Hypothalamus (tissue), 51 donors: ENCODE measurements around the gene TRIM38.
"Not testable (repeated sequence)": the region's sequence is repeated elsewhere in the genome, so short reads cannot be mapped to it uniquely, and the experiment has no call there.

Experiments used
- DNase-seq, 51 donors: peaks; one replicate each; lab custom pipeline; 2025; lab: John Stamatoyannopoulos, UW

Gene TRIM38

DNA sequence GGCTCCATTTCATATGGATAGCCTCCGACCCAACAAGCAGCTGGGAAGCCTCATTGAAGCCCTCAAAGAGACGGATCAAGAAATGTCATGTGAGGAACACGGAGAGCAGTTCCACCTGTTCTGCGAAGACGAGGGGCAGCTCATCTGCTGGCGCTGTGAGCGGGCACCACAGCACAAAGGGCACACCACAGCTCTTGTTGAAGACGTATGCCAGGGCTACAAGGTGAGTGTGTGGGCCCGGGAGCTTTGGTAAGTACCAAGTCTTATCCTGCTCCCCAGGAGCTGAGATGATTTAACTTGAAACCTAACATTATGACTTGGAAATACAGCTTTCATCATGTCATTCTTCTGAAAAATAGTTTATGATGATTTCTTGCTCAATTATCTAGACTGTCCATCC, 4.1 kb downstream of the TRIM38 start:
- DNase-seq = no peak

GRCh38 chr6:25968769-25969168, 6.2 kb downstream of the TRIM38 start:
- DNase-seq = no peak

DNA sequence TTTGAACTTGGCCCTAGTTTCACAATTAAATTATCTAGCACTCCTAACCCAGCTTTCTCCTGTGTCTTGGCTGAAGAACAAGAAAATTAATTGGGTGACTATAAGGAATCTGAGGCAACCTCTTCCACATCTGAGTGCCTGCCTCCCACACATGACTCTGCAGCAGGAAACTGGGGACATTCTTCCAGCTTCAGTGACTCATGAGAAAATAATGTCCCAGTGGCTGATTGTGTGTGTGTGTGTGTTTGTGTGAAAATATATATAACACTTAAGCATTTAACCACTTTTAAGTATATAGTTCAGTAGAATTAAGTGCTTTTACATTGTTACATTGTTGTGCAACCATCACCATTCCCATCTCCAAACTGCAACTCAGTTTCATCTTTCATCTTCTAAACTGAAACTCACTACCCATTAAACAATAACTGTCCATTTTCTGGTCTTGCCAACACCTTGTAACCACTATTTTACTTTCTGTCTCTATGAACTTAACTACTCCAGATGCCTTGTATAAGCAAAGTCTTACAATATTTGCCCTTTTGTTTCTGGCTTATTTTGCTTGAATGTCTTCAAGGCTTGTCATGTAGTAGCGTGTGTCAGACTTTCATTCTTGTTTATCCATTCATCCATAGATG, 8.7 kb downstream of the TRIM38 start:
- peak in 1 of 51 donors; percentile 10 for DNase-seq

DNA sequence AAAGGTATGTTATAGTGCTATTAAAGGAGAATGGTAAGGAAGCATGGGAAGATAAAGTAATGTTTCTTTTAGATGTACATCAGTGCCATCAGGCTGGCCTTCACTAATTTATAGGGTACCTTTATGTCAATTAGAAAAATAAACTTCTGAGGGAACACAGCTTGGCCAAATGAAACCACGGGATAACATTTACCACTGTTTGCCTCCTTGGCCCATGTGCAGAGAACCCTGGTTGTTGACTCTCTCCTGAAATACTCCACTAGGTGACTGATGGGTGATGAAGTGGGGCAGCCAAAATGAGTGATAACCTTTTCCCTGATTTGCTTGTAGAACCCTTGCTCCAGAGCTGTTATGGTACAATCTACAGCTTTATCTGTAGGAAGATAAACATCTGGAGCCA, 9.5 kb downstream of the TRIM38 start:
- DNase-seq = no peak

DNA sequence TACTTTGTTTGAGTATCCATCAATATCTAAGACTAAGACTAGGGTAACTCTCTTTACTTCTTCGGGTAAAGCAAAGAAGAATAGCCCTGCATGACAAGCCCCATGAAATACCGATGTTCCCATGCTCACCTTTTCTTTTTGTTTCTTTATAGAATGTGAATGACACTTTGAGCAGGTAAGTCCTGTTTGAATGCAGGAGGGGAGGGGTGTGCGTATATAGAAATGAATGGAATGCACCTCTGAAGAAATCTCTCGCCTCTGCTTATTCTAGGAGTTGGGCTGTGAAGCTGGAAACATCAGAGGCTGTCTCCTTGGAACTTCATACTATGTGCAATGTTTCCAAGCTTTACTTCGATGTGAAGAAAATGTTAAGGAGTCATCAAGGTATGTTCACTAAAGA, 10.3 kb downstream of the TRIM38 start:
- DNase-seq = no peak

DNA sequence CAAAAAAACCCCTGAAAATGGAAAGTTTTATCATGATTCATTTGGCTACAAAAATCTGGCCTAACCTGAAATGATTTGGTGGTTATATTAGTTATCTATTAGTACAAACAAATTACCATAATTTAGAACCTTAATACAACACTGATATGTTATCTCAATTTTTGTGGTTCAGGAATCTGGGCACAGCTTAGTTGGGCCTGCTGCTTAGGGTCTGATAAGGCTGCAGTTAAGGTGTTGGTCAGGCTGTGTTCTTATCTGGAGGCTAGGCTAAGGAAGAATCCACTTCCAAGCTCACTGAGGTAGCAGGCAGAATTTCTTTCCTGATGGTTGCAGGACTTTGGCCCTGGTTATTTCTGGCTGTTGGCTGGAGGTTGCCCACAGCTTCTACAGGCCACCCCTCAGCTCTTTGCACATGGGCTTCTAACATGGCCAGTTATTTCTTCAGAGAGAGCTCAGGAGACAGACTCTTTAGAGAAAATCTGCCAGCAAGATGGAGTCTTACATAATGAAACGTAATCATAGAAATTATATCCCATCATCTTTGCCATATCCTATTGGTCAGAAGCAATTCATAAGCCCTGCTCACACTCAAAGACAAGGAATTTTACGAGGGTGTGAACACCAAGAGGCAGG, 11.4 kb downstream of the TRIM38 start:
- no peak for DNase-seq

GRCh38 chr6:25975923-25976560, 13.4 kb downstream of the TRIM38 start:
- no peak for DNase-seq

DNA sequence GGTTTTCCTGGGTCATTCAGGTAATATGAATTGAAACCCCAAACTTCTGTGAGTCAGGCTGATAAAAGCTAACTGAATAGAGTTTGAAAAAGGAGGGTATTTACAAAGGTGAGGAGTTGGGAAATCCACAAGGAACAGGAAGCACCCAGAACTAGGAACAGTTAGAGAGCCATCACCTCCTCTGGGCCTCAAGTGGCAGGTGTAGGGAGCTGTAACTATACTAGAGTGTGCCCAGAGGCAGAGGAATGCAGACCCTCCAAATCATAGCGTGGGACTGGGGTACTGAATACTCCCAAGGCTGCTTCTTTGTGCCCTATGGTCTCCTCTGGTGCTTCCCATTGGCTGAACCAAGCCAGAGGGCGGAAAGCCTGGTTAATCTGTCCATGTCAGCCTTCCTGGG, 18.3 kb downstream of the TRIM38 start:
- no peak for DNase-seq

GRCh38 chr6:25981568-25982263, 19.1 kb downstream of the TRIM38 start:
- no peak for DNase-seq

DNA sequence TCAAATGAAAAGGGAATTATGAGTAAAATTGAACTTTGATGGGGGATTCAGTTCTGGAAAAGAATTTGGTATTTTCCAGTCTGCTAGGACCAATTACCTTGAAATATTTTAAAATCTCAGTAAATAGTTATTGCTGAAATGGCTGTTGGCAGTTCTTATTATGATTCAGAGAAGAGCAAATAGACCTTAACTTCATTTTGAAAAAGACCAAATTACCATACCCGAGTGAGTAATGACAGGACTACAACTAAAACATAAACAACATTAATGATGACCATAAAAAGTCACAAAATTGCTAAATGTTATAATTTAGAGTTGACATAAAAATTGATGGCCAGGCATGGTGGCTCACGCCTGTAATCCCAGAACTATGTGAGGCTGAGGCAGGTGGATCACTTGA, 21.7 kb downstream of the TRIM38 start:
- DNase-seq = no peak

DNA sequence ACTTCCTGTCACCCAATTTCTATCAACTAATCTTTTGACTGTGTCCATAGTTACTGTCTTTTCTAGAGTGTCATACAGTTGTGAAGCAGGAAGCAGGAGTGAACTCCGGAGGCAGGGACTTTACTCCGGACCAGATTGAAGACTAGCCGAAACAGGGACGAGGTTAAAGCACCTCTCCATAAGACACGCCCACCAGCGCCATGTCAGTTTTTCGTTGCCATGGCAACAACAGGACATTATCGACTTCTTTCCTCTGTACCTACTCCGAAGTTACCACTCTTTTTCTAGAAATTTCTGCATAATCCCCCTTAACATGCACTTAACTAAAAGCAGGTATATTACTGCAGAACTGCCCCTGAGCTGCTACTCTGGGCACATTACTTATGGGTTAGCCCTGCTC, 25.2 kb downstream of the TRIM38 start:
- no peak for DNase-seq

DNA sequence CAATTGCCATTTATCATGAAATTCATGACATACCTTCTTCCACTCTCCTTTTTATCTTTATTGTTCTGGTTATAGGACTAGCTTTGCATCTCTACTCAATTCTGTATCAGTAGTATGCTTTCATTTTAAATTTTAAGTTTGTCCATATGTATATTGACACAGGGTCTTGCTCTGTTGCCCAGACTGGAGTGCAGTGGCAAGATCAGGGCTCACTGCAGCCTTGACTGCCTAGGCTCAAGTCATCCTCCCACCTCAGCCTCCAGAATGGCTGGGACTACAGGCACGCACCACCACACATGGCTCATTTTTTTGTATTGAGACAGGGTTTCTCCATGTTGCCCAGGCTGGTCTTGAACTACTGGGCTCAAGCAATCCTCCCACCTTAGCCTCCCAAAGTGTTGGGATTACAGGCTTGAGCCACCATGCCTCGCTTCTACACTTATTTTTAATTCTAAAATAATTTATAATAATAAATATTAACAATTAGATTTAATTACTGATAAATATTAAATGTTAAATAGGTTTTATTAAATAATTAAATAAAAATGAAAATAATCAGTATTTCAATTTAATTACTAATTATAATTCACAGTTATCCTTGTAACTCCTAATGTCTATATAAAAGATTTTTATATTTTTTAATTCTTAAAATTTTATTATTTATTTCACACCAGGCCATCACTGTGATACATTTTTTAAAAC, 27.7 kb downstream of the TRIM38 start:
- no peak for DNase-seq

- peak in 50 of 51 donors; percentile 10 to 75 (median 42) for DNase-seq
These were observed 29.3 kb downstream of the TRIM38 start for GRCh38 chr6:25991785-25992412.

- DNase-seq = peak; percentile 25 to 97 (median 86)
These were observed 30.1 kb downstream of the TRIM38 start for GRCh38 chr6:25992413-25993340.

DNA sequence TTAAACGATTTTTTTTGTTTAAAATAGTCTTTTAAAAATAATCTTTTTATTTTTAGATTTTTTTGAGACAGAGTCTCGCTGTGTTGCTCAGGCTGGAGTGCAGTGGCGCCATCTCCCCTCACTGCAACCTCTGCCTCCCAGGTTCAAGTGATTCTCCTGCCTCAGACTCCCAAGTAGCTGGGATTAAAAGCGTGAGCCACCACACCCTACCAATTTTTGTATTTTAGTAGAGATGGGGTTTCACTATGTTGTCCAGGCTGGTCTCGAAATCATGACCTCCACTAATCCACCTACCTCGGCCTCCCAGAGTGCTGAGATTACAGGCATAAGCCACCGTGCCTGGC, 30.7 kb downstream of the TRIM38 start:
- DNase-seq = not testable (repeated sequence)

DNA sequence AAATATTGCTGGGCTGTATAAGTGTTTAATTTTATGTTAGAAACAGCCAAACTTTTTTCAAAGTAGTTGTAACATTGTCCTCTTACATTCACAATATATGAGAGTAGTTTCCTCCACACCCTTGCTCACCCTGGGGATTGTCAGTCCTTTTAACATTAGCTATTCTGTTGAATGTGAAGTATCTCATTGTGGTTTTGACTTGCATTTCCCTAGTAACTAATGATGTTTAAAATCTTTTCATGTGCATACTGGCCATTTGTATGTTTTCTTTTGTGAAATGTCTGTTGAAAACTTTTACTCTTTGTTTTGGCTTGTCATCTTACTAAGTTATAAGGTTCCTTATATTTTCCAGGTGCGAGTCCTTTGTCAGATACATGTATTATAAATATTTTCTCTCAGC, 32.9 kb downstream of the TRIM38 start:
- no peak for DNase-seq

DNA sequence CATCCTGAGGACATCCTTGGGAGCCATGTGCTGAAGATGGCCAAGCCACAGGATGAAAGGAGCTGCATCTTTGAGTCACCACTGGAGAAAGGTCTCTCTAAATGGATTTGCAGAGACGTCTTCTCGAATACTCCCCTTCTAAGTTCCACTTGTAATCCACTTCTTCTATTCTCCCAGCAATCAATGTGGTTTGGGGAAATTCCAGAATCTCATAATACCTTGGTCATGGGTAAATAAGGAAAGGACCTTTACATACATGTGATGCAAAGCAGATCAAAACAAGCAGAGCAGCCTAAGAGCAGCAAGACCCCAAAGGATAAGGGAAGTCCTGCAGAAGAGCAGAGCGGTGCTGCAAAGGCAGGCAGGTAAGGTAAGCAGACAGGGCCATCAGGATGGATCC, 35.3 kb downstream of the TRIM38 start:
- DNase-seq = no peak

DNA sequence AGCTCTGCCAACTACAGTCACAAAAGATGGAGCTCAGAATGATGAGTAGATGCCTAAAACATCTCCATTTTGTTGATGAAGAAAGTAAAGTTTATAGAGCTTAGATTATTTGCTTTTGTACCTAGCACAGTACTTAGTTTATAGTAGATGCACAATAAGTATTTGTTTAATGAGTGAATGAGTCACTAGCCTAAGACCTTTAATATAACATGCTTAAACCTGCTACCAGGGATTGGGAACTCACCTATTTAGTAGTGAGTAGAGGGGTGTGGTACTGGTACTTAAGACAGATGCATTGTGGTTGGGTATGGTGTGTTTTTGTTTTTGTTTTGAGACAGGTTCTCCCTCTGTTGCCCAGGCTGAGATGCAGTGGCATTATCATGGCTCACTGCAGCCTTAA, 35.8 kb downstream of the TRIM38 start:
- DNase-seq = no peak

- not testable (repeated sequence) for DNase-seq
These were observed 36.6 kb downstream of the TRIM38 start for GRCh38 chr6:25999225-25999624.
